Breast epithelium (tissue), 4 donors: ENCODE measurements around the gene ALG6. TPM values are rescaled to one million over a fixed set of nuclear protein-coding genes. Genes with fewer than 3 reads are reported as not detected.

Source experiments
- DNase-seq, 2 donors: peaks; one replicate each; pipeline ENCODE4 v3.0.0-alpha.2; 2019; ENCODE audit warnings: low spot score in 2 of 2
- H3K27ac ChIP-seq, 2 donors: fragments of 200-600 bp; sonication (generic) in 1 of 2; one replicate each; pipeline ENCODE4 v1.5.1; 2016 to 2019; ENCODE audit warnings: mild to moderate bottlenecking in 1 of 2
- H3K27me3 ChIP-seq, 2 donors: fragments of 200-600 bp; sonication (generic) in 1 of 2; one replicate each; pipeline versions ENCODE4 v1.5.1 to v1.6.0; 2017 to 2019; ENCODE audit warnings: control low read depth in 1 of 2, mild to moderate bottlenecking in 1 of 2
- H3K36me3 ChIP-seq: fragments of 200-600 bp; one replicate; pipeline ENCODE4 v1.5.1; 2019
- H3K4me1 ChIP-seq, 2 donors: fragments of 200-600 bp; sonication (generic); one replicate each; pipeline ENCODE4 v1.5.1; 2016 to 2019; ENCODE audit warnings: control low read depth in 1 of 2
- H3K4me3 ChIP-seq, 3 donors: fragments of 200-600 bp; sonication (generic); 1 replicate in 2 of 3; 2 replicates in 1 of 3; pipeline ENCODE4 v1.5.1; 2016 to 2019; ENCODE audit warnings: mild to moderate bottlenecking in 3 of 3, moderate library complexity in 2 of 3
- H3K9me3 ChIP-seq, 2 donors: fragments of 200-600 bp; sonication (generic) in 1 of 2; one replicate each; pipeline ENCODE4 v1.5.1; 2016 to 2019; ENCODE audit warnings: control low read depth in 1 of 2
- POLR2A ChIP-seq: fragments of 450-650 bp; IDR thresholded peaks from one replicate; pipeline ENCODE4 v1.6.1; 2016; ENCODE audit warnings: antibody characterized with exemption, mild to moderate bottlenecking, moderate library complexity
- POLR2AphosphoS5 ChIP-seq, 3 donors: sonication (generic); formaldehyde crosslinking; IDR thresholded peaks; one replicate each; pipeline ENCODE4 v1.6.1; 2017; ENCODE audit warnings: antibody characterized with exemption in 3 of 3
- intact Hi-C: fragments of 100-400 bp; cut with DNase I; formaldehyde crosslinking; loops from one replicate; pipeline ENCODE4 v1.15.1; 2023; ENCODE audit warnings: low total_unique reads
- total RNA-seq, 3 donors: library from RNA; depleted of rRNA; stranded (reverse); fragments of >200 nt; gene quantifications; one replicate each; pipeline ENCODE4 v1.1.0, GENCODE V29; 2016
- TF ChIP-seq, protein P1 (sequence below), 3 donors: fragments of 450-650 bp; IDR thresholded peaks; one replicate each; pipeline ENCODE4 v1.5.1; 2016 to 2017; ENCODE audit warnings: antibody characterized with exemption in 3 of 3, mild to moderate bottlenecking in 3 of 3, moderate library complexity in 3 of 3

The ALG6 gene
- total RNA-seq, 3 donors from 2014 or later: 8.8 to 17.7 (median 14.1) TPM

DNA sequence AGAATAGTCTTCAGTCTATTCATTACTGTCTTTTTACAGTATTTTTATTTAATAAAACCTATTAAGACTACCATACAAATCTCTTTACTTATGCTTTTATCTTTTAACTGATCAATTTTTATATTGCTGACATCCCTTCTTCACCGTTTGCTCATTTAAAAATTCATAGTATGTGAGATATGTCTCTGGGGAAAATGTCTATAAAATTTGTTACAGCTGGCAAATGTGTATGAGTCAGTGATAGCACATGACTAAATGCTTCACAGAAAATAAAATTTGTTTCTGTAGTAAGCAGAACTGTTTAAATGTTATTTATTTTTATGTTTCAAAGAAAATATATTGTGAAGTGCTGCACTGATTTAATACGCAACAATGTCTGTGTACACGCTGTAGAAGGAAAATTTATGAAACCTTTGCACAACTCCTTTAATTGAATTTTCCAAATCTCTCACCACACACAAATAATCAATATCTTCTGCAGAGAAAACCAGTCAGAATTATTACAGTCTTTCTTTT, 81.4 kb downstream of the ALG6 start:
- no peak for TF ChIP-seq POLR2A
- no peak for TF ChIP-seq POLR2AphosphoS5 (IDR thresholded peaks at IDR 0.05)
- TF ChIP-seq, protein P1, sequence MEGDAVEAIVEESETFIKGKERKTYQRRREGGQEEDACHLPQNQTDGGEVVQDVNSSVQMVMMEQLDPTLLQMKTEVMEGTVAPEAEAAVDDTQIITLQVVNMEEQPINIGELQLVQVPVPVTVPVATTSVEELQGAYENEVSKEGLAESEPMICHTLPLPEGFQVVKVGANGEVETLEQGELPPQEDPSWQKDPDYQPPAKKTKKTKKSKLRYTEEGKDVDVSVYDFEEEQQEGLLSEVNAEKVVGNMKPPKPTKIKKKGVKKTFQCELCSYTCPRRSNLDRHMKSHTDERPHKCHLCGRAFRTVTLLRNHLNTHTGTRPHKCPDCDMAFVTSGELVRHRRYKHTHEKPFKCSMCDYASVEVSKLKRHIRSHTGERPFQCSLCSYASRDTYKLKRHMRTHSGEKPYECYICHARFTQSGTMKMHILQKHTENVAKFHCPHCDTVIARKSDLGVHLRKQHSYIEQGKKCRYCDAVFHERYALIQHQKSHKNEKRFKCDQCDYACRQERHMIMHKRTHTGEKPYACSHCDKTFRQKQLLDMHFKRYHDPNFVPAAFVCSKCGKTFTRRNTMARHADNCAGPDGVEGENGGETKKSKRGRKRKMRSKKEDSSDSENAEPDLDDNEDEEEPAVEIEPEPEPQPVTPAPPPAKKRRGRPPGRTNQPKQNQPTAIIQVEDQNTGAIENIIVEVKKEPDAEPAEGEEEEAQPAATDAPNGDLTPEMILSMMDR (IDR thresholded peaks at IDR 0.05): no peak
- Histone ChIP-seq H3K4me1 (no peaks in the 10 kb centered on the region), H3K27me3 (no peaks in the 10 kb centered on the region), H3K27ac (no peak overlapping the region), H3K36me3 (no peaks in the 10 kb centered on the region), H3K9me3 (no peaks in the 10 kb centered on the region), H3K4me3 (no peak overlapping the region)
- intact Hi-C loops: loop anchor here (5.0 kb wide), 1 partner anchor 101 kb away; no protein-coding TSS in a partner anchor
- DNase-seq: no peak

DNA sequence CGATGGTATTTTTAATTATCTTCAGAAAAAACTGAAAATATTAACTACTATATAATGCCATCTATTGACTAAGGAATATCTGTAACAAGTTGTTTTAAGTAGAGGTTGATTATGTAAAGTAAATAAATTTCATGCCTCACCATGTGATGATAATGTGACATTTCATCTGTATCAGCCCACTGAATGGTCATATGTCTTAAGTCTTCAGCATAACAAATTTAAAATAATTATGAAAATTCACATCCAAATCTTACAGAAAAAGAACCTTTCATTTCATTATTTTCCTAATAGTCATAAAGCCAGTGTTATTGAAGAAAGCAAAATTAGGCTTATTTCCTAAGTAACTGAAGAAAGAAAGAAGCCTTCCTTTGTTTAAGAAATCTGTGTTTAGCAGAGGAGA, 83.0 kb downstream of the ALG6 start:
- TF ChIP-seq POLR2AphosphoS5 (IDR thresholded peaks at IDR 0.05): no peak
- TF ChIP-seq, protein P1 (IDR thresholded peaks at IDR 0.05): no peak
- no peak for TF ChIP-seq POLR2A
- no peak overlapping the region for H3K4me3 ChIP-seq
- H3K27ac ChIP-seq: no peak overlapping the region
- H3K4me1 ChIP-seq: no peaks in the 10 kb centered on the region
- H3K36me3 ChIP-seq: no peaks in the 10 kb centered on the region
- H3K27me3 ChIP-seq: no peaks in the 10 kb centered on the region
- DNase-seq: no peak
- intact Hi-C loops: no loop called here
- no peaks in the 10 kb centered on the region for H3K9me3 ChIP-seq

DNA sequence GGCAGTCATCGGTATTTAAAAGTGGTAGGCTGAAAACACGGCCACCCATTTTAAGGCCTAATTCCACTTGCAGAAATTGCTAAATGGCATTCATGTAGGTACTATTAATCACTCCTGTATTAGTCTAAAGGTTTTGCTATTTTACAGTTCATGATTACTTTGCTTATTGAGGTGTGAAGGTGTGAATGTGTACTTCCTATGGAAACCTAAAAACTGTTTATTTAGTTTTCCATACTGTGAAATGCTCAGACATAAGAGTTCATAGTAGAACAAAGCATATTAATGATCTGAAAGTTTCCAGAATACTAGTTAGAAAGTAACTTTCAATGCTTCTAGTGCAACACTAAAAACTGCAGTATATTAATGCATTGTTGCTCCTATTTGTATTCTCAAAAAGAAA, 85.8 kb downstream of the ALG6 start:
- Histone ChIP-seq H3K4me1 (no peaks in the 10 kb centered on the region), H3K4me3 (no peak overlapping the region), H3K9me3 (no peaks in the 10 kb centered on the region), H3K27ac (no peak overlapping the region), H3K27me3 (no peaks in the 10 kb centered on the region), H3K36me3 (no peaks in the 10 kb centered on the region)
- TF ChIP-seq POLR2A (no peak), POLR2AphosphoS5 (IDR thresholded peaks at IDR 0.05) (no peak)
- TF ChIP-seq, protein P1 (IDR thresholded peaks at IDR 0.05): no peak
- DNase-seq: no peak
- intact Hi-C loops: no loop called here

DNA sequence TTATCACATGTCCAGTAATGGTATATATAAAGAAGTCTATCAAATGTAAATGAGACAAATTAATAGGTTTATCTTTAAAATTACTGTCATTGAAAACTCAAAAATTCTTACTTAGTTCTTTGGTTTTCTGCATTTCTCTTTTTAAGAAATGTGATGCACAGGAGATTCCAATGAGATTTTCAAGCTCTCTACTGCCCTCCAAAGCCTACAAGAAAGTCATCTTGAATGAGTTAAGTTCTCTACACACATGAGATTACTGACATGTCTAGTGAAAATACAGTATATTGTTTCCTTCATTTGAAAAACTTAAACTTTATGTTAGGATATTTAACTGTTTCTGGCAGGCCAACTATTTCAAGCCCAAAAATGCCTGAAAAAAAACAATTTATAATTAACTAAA, 86.8 kb downstream of the ALG6 start:
- Histone ChIP-seq H3K27ac (no peak overlapping the region), H3K36me3 (no peaks in the 10 kb centered on the region), H3K9me3 (no peaks in the 10 kb centered on the region), H3K27me3 (no peaks in the 10 kb centered on the region), H3K4me1 (no peaks in the 10 kb centered on the region), H3K4me3 (no peak overlapping the region)
- no peak for DNase-seq
- TF ChIP-seq POLR2A (no peak), POLR2AphosphoS5 (IDR thresholded peaks at IDR 0.05) (no peak)
- TF ChIP-seq, protein P1 (IDR thresholded peaks at IDR 0.05): no peak
- intact Hi-C loops: no loop called here

DNA sequence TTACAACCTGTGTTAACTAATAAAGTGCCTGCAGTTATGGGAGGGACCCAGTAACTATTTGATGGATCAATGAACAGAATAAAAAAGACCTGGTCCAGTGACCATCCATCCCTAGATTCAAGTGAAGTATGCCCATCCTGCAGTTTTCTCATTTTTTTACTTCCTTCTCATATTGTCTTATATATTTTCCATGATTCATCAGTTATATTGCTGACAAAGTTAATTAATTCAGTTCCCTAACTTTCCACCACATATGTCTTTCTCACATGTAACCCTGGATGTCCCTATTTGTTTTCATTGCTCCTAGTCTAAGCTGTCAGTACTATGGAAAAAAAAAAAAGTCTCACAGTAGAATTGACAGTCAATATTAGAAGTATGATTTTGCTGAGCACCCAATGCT, 91.3 kb downstream of the ALG6 start:
- Histone ChIP-seq H3K4me1 (no peaks in the 10 kb centered on the region), H3K4me3 (no peak overlapping the region), H3K9me3 (peaks cover 0 to 14% of the 10 kb centered on the region in 2 donors), H3K36me3 (no peaks in the 10 kb centered on the region), H3K27me3 (no peaks in the 10 kb centered on the region), H3K27ac (no peak overlapping the region)
- intact Hi-C loops: no loop called here
- DNase-seq: no peak
- TF ChIP-seq, protein P1 (IDR thresholded peaks at IDR 0.05): no peak
- no peak for TF ChIP-seq POLR2A
- TF ChIP-seq POLR2AphosphoS5 (IDR thresholded peaks at IDR 0.05): no peak
